H1 (cell line): Measurements from ENCODE around the gene RNF130. TPM values are rescaled to one million over a fixed set of nuclear protein-coding genes. Genes with fewer than 3 reads are reported as not detected.

Experiments
- ASH2L ChIP-seq: fragments of 200-600, 300-600 bp; sonication (generic); IDR thresholded peaks from one replicate; pipeline ENCODE4 v1.7.1; 2017; ENCODE audit warnings: low read length
- CHD2 ChIP-seq: IDR thresholded peaks from 2 replicates; pipeline ENCODE4 v1.6.1; 2012; ENCODE audit warnings: low read length, improper control_type of control experiment
- EGR1 ChIP-seq: IDR thresholded peaks from 2 replicates; pipeline ENCODE4 v1.6.1; 2011; ENCODE audit warnings: low read depth, low read length, borderline replicate concordance
- EP300 ChIP-seq, 2 experiments: IDR thresholded peaks; 1 replicate in 1 of 2; 2 replicates in 1 of 2; pipeline ENCODE4 v1.6.1; 2011 to 2012; ENCODE audit warnings: low read depth in 2 of 2, low read length in 2 of 2, mild to moderate bottlenecking in 2 of 2, borderline replicate concordance in 1 of 2, inconsistent platforms in 1 of 2, moderate library complexity in 1 of 2
- EZH2 ChIP-seq: fragments of 200-600 bp; sonication (generic); IDR thresholded peaks from 2 replicates; pipeline ENCODE4 v1.7.1; 2012; ENCODE audit warnings: low read depth, mild to moderate bottlenecking, moderate library complexity, low read length, inconsistent platforms; ENCODE audit not compliant: severe bottlenecking
- HDAC2 ChIP-seq, 2 experiments: fragments of 300-600 bp in 1 of 2; sonication (generic) in 1 of 2; IDR thresholded peaks; 2 replicates each; pipeline ENCODE4 v1.6.1; 2011 to 2012; ENCODE audit warnings: low read depth in 2 of 2, low read length in 2 of 2, mild to moderate bottlenecking in 2 of 2, moderate library complexity in 2 of 2, borderline replicate concordance in 1 of 2, inconsistent platforms in 1 of 2
- KDM4A ChIP-seq: IDR thresholded peaks from one replicate; pipeline ENCODE4 v1.7.1; 2012; ENCODE audit warnings: low read depth, mild to moderate bottlenecking, moderate library complexity, low read length, inconsistent platforms; ENCODE audit not compliant: severe bottlenecking
- MAX ChIP-seq: IDR thresholded peaks from 2 replicates; pipeline ENCODE4 v1.6.1; 2012; ENCODE audit warnings: inconsistent platforms
- PHF8 ChIP-seq: fragments of 200-600 bp; sonication (generic); conservative IDR thresholded peaks from 2 replicates; pipeline ENCODE4 v1.7.1; 2012; ENCODE audit warnings: low read depth, mild to moderate bottlenecking, inconsistent platforms, low read length, moderate library complexity
- POLR2A ChIP-seq, 2 experiments: IDR thresholded peaks; 1 replicate in 1 of 2; 2 replicates in 1 of 2; pipeline ENCODE4 v1.6.1; 2011; ENCODE audit warnings: low read depth in 2 of 2, low read length in 2 of 2, mild to moderate bottlenecking in 2 of 2; ENCODE audit errors: control extremely low read depth in 1 of 2
- POLR2AphosphoS5 ChIP-seq: IDR thresholded peaks from 2 replicates; pipeline ENCODE4 v1.6.1; 2011; ENCODE audit warnings: low read depth, low read length
- RXRA ChIP-seq: IDR thresholded peaks from 2 replicates; pipeline ENCODE4 v1.6.1; 2011; ENCODE audit warnings: low read depth, mild to moderate bottlenecking, low read length, moderate library complexity; ENCODE audit not compliant: insufficient read depth
- SIN3A ChIP-seq, 2 experiments: IDR thresholded peaks in 1 of 2; conservative IDR thresholded peaks in 1 of 2; 2 replicates each; pipeline ENCODE4 v1.6.1; 2011 to 2012; ENCODE audit warnings: low read length in 2 of 2, improper control_type of control experiment in 1 of 2, low read depth in 1 of 2, mild to moderate bottlenecking in 1 of 2
- SIRT6 ChIP-seq: IDR thresholded peaks from one replicate; pipeline ENCODE4 v1.7.1; 2012; ENCODE audit warnings: low read length, inconsistent platforms
- TAF1 ChIP-seq: IDR thresholded peaks from 2 replicates; pipeline ENCODE4 v1.6.1; 2011; ENCODE audit warnings: mild to moderate bottlenecking, low read depth, low read length
- TAF7 ChIP-seq: optimal IDR thresholded peaks from 2 replicates; pipeline ENCODE3; 2011; ENCODE audit warnings: low read depth, mild to moderate bottlenecking, inconsistent platforms, low read length, moderate library complexity, borderline replicate concordance
- USF2 ChIP-seq: IDR thresholded peaks from 2 replicates; pipeline ENCODE4 v1.6.1; 2011; ENCODE audit warnings: low read length, improper control_type of control experiment
- YY1 ChIP-seq: IDR thresholded peaks from 2 replicates; pipeline ENCODE4 v1.6.1; 2011; ENCODE audit warnings: low read depth, mild to moderate bottlenecking, low read length
- polyA plus RNA-seq, 7 experiments: library from polyadenylated mRNA; depleted of rRNA in 3 of 7; stranded (reverse) in 5 of 7; unstranded in 2 of 7; fragments of >200 nt in 5 of 7; fragments of 200-250 nt in 2 of 7; gene quantifications; 1 replicate in 5 of 7; 2 replicates in 1 of 7; 4 replicates in 1 of 7; pipeline versions ENCODE4 v1.2.1 to v1.2.3, GENCODE V29; 2011 to 2013; ENCODE audit warnings: missing spikeins in 2 of 7, mixed read lengths in 2 of 7
- total RNA-seq: library from RNA; stranded (reverse); fragmentation: NEBNext Ultra II Directional; extraction: Animal tissue kit (Norgen Biotek cat#: 25700); gene quantifications from 2 replicates; pipeline ENCODE4 v1.2.1, GENCODE V29; 2021

RNF130 gene
- total and polyA plus RNA-seq, 2 of the 8 experiments (the other 6 are each of a cell fraction or from before 2014, with no cell fraction given) = 65.1 to 70.0 TPM

GRCh38 chr5:180071531-180072255 is at the start of gene RNF130 (continued):
- no peak for TF ChIP-seq USF2
- TF ChIP-seq TAF7 = peak; percentile 20
- TF ChIP-seq YY1 = 0 out of 2 replicates have a peak, but pooled peaks have one; percentile 34
- TF ChIP-seq SIRT6 = no peak
- peak; percentile 41 for TF ChIP-seq KDM4A
- TF ChIP-seq EP300 (IDR thresholded peaks at IDR 0.05; ENCODE audit: borderline replicate concordance in 1 of 2, low read depth in 2 of 2, low read length in 2 of 2) = no peak
- peak; percentile 53; the same call in 1 of the 2 replicates for TF ChIP-seq CHD2
- TF ChIP-seq POLR2AphosphoS5 = peak; percentile 47
- TF ChIP-seq TAF1 = peak; percentile 56
- peak in 1 of 2 experiments; percentile 51; a peak in 1 of 4 replicates for TF ChIP-seq SIN3A (conservative IDR thresholded peaks at IDR 0.05 in 1 of 2, IDR thresholded peaks at IDR 0.05 in 1 of 2; ENCODE audit: low read depth in 1 of 2, low read length in 2 of 2)
- TF ChIP-seq EGR1 = no peak; the same call in 1 of the 2 replicates
- TF ChIP-seq MAX = peak; percentile 100
- TF ChIP-seq HDAC2 (IDR thresholded peaks at IDR 0.05; ENCODE audit: borderline replicate concordance in 1 of 2, low read depth in 2 of 2, low read length in 2 of 2) = 0 out of 4 replicates have a peak, but pooled peaks of 1 of the 2 experiments have one; percentile 83
- TF ChIP-seq EZH2 = peak; percentile 1
- TF ChIP-seq ASH2L = peak; percentile 84
- peak; percentile 91 for TF ChIP-seq PHF8
- peak in 1 of 2 experiments; percentile 67; a peak in 2 of 3 replicates for TF ChIP-seq POLR2A (IDR thresholded peaks at IDR 0.05; ENCODE audit: control extremely low read depth in 1 of 2, low read depth in 2 of 2, low read length in 2 of 2)
- TF ChIP-seq RXRA = no peak
